B cell (primary cell): Measurements from ENCODE around the gene INTS7. TPM values are rescaled to one million over a fixed set of nuclear protein-coding genes. Genes with fewer than 3 reads are reported as not detected.

Experiments
- ATAC-seq: fragments of 200-7000 bp; cut with Tn5 transposase; one replicate; pipeline ENCODE4 v1.10.0; 2021; ENCODE audit warnings: low read depth, mild to moderate bottlenecking, moderate number of reproducible peaks, moderate library complexity
- CTCF ChIA-PET: fragments of 350-600 bp; sonication (Branson Sonifier 250); formaldehyde crosslinking; loops from one replicate; lab custom pipeline; 2021; ENCODE audit warnings: antibody characterized with exemption, inconsistent platforms; lab: Charles Lee
- POLR2A ChIA-PET: fragments of 350-600 bp; sonication (Branson Sonifier 250); formaldehyde crosslinking; loops from one replicate; lab custom pipeline; 2021; ENCODE audit warnings: antibody characterized with exemption; lab: Charles Lee
- DNase-seq: peaks from one replicate; pipeline ENCODE4 v3.0.0; 2013
- H2AFZ ChIP-seq: 2 replicates; pipeline ENCODE4 v1.6.1; 2012; ENCODE audit warnings: mild to moderate bottlenecking, low read depth, low read length; ENCODE audit not compliant: insufficient read depth, poor library complexity, severe bottlenecking
- H3K27ac ChIP-seq, 2 donors: 1 replicate in 1 of 2; 2 replicates in 1 of 2; pipeline ENCODE4 v1.5.1; 2012 to 2013; ENCODE audit warnings: low read length in 2 of 2, mild to moderate bottlenecking in 2 of 2, moderate library complexity in 1 of 2
- H3K27me3 ChIP-seq, 4 experiments: fragments of 200-600 bp in 1 of 4; sonication (generic) in 1 of 4; replicated peaks in 1 of 4; 1 replicate in 2 of 4; 2 replicates in 2 of 4; pipeline versions ENCODE4 v1.6.1 to v1.7.0; 2013 to 2016; ENCODE audit warnings: low read length in 3 of 4, mild to moderate bottlenecking in 2 of 4, mixed read lengths in 1 of 4, moderate library complexity in 1 of 4; ENCODE audit not compliant: insufficient read depth in 4 of 4, control insufficient read depth in 3 of 4; ENCODE audit errors: control extremely low read depth in 1 of 4
- H3K36me3 ChIP-seq, 2 experiments: replicated peaks in 1 of 2; 1 replicate in 1 of 2; 2 replicates in 1 of 2; pipeline versions ENCODE4 v1.6.1 to v1.7.1; 2013; ENCODE audit warnings: low read length in 1 of 2; ENCODE audit not compliant: insufficient read depth in 2 of 2, control insufficient read depth in 1 of 2; ENCODE audit errors: control extremely low read depth in 1 of 2, extremely low read depth in 1 of 2
- H3K4me1 ChIP-seq, 2 donors: fragments of 200-600 bp in 1 of 2; sonication (generic) in 1 of 2; 1 replicate in 1 of 2; 2 replicates in 1 of 2; pipeline versions ENCODE4 v1.5.1 to v1.6.1; 2013 to 2017; ENCODE audit warnings: low read length in 2 of 2; ENCODE audit not compliant: control insufficient read depth in 2 of 2, insufficient read depth in 2 of 2
- H3K4me2 ChIP-seq: replicated peaks from 2 replicates; pipeline ENCODE3; 2012; ENCODE audit warnings: mild to moderate bottlenecking, low read depth, low read length; ENCODE audit not compliant: poor library complexity, severe bottlenecking
- H3K4me3 ChIP-seq, 5 experiments: fragments of 200-600 bp in 1 of 5; sonication (generic) in 1 of 5; 1 replicate in 3 of 5; 2 replicates in 2 of 5; pipeline versions ENCODE4 v1.5.1 to v1.7.0; 2011 to 2016; ENCODE audit warnings: low read length in 4 of 5, mild to moderate bottlenecking in 4 of 5, low read depth in 2 of 5, control low read depth in 1 of 5, moderate library complexity in 1 of 5; ENCODE audit not compliant: insufficient read depth in 1 of 5; ENCODE audit errors: control extremely low read depth in 1 of 5, extremely low read depth in 1 of 5
- H3K79me2 ChIP-seq: fragments of 200-600 bp; sonication (generic); one replicate; pipeline ENCODE4 v1.6.0; 2016; ENCODE audit warnings: low read length; ENCODE audit not compliant: control insufficient read depth, insufficient read depth
- H3K9ac ChIP-seq: fragments of 200-600 bp; sonication (generic); 2 replicates; pipeline ENCODE4 v1.6.1; 2017; ENCODE audit warnings: mild to moderate bottlenecking, low read length, moderate library complexity
- H3K9me3 ChIP-seq, 3 donors: one replicate each; pipeline versions ENCODE4 v1.6.1 to v1.7.1; 2013; ENCODE audit warnings: low read length in 2 of 3; ENCODE audit not compliant: control insufficient read depth in 2 of 3, insufficient read depth in 1 of 3; ENCODE audit errors: control extremely low read depth in 1 of 3
- H4K20me1 ChIP-seq: 2 replicates; pipeline ENCODE4 v1.6.0; 2012; ENCODE audit warnings: mild to moderate bottlenecking, low read length; ENCODE audit not compliant: insufficient read depth, control insufficient read depth, poor library complexity, severe bottlenecking
- H3K27ac Mint-ChIP-seq: one replicate; pipeline ENCODE4 v1.8.0; 2021; ENCODE audit warnings: mixed read lengths
- H3K27me3 Mint-ChIP-seq: one replicate; pipeline ENCODE4 v1.8.0; 2021; ENCODE audit warnings: mixed read lengths
- H3K4me1 Mint-ChIP-seq: one replicate; pipeline ENCODE4 v1.8.0; 2021; ENCODE audit warnings: mixed read lengths
- H3K4me3 Mint-ChIP-seq: one replicate; pipeline ENCODE4 v1.8.0; 2021; ENCODE audit warnings: mixed read lengths
- H3K9me3 Mint-ChIP-seq: one replicate; pipeline ENCODE4 v1.8.0; 2022; ENCODE audit warnings: mixed read lengths; ENCODE audit not compliant: insufficient read depth
- EZH2 ChIP-seq: IDR thresholded peaks from 2 replicates; pipeline ENCODE4 v1.6.1; 2012; ENCODE audit warnings: borderline replicate concordance, low read depth, mild to moderate bottlenecking, moderate library complexity, low read length; ENCODE audit not compliant: insufficient read depth, poor library complexity, severe bottlenecking
- WGBS: methylation state at CpG from one replicate; pipeline ENCODE4 v1.1.5; 2013; ENCODE audit warnings: missing lambda C conversion rate; ENCODE audit not compliant: insufficient coverage; 5-methylcytosine and 5-hydroxymethylcytosine counted together
- intact Hi-C: fragments of 100-400 bp; cut with micrococcal nuclease; formaldehyde crosslinking; loops from one replicate; pipeline ENCODE4 v1.10.0; 2022
- polyA plus RNA-seq: library from polyadenylated mRNA; depleted of rRNA; stranded (reverse); fragments of >200 nt; gene quantifications from 2 replicates; pipeline ENCODE4 v1.2.3, GENCODE V29; 2012
- total RNA-seq, 2 donors: library from RNA; stranded (reverse); fragments of 120-200 nt in 1 of 2; gene quantifications; 1 replicate in 1 of 2; 2 replicates in 1 of 2; pipeline versions ENCODE4 v1.2.3 to v1.2.4, GENCODE V29; 2013 to 2022
- TF ChIP-seq, protein P1 (sequence below): fragments of 200-600 bp; IDR thresholded peaks from one replicate; pipeline ENCODE4 v1.8.0; 2022; ENCODE audit warnings: antibody characterized with exemption, mild to moderate bottlenecking

The INTS7 gene
- total and polyA plus RNA-seq, 2 donors (not counting 1 experiment from before 2014, with no cell fraction given): 8.3 to 19.2 TPM

GRCh38 chr1:211924256-211924655 lies 111.1 kb downstream of the INTS7 start:
- Mint-ChIP-seq H3K9me3 (no peaks in the 10 kb centered on the region), H3K4me3 (no peak overlapping the region), H3K27ac (no peak overlapping the region), H3K27me3 (no peaks in the 10 kb centered on the region), H3K4me1 (no peaks in the 10 kb centered on the region)
- DNase-seq: no peak
- no peaks in the 10 kb centered on the region for H3K4me1 ChIP-seq
- no peaks in the 10 kb centered on the region for H4K20me1 ChIP-seq
- H3K79me2 ChIP-seq: no peaks in the 10 kb centered on the region
- ATAC-seq: no peak
- H3K4me2 ChIP-seq: no peak overlapping the region
- TF ChIP-seq EZH2: no peak
- TF ChIP-seq, protein P1, sequence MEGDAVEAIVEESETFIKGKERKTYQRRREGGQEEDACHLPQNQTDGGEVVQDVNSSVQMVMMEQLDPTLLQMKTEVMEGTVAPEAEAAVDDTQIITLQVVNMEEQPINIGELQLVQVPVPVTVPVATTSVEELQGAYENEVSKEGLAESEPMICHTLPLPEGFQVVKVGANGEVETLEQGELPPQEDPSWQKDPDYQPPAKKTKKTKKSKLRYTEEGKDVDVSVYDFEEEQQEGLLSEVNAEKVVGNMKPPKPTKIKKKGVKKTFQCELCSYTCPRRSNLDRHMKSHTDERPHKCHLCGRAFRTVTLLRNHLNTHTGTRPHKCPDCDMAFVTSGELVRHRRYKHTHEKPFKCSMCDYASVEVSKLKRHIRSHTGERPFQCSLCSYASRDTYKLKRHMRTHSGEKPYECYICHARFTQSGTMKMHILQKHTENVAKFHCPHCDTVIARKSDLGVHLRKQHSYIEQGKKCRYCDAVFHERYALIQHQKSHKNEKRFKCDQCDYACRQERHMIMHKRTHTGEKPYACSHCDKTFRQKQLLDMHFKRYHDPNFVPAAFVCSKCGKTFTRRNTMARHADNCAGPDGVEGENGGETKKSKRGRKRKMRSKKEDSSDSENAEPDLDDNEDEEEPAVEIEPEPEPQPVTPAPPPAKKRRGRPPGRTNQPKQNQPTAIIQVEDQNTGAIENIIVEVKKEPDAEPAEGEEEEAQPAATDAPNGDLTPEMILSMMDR: no peak
- intact Hi-C loops: no loop called here
- H3K9me3 ChIP-seq: no peaks in the 10 kb centered on the region
- WGBS: 86% methylated on average over 10 of the region's 10 CpGs
- ChIA-PET POLR2A (no interaction called here), CTCF (no interaction called here)
- H3K27ac ChIP-seq: no peak overlapping the region
- no peaks in the 10 kb centered on the region for H3K27me3 ChIP-seq
- no peak overlapping the region for H3K9ac ChIP-seq
- H3K36me3 ChIP-seq: no peaks in the 10 kb centered on the region
- H3K4me3 ChIP-seq: no peak overlapping the region
- H2AFZ ChIP-seq: no peak overlapping the region

- no peak overlapping the region for H3K27ac ChIP-seq
- Mint-ChIP-seq H3K4me3 (no peak overlapping the region), H3K9me3 (no peaks in the 10 kb centered on the region), H3K27ac (no peak overlapping the region), H3K4me1 (peaks cover 4% of the 10 kb centered on the region), H3K27me3 (no peaks in the 10 kb centered on the region)
- H2AFZ ChIP-seq: no peak overlapping the region
- H4K20me1 ChIP-seq: no peaks in the 10 kb centered on the region
- no peaks in the 10 kb centered on the region for H3K4me1 ChIP-seq
- ChIA-PET POLR2A (no interaction called here), CTCF (no interaction called here)
- H3K4me2 ChIP-seq: no peak overlapping the region
- H3K9me3 ChIP-seq: no peaks in the 10 kb centered on the region
- no peak for ATAC-seq
- WGBS: 85% methylated on average over 5 of the region's 5 CpGs
- H3K36me3 ChIP-seq: no peaks in the 10 kb centered on the region
- H3K27me3 ChIP-seq: no peaks in the 10 kb centered on the region
- DNase-seq: no peak
- H3K9ac ChIP-seq: no peak overlapping the region
- H3K79me2 ChIP-seq: no peaks in the 10 kb centered on the region
- H3K4me3 ChIP-seq: no peak overlapping the region
- no peak for TF ChIP-seq EZH2
- TF ChIP-seq, protein P1: no peak
- intact Hi-C loops: no loop called here
These were observed 112.3 kb downstream of the INTS7 start for GRCh38 chr1:211923095-211923494.
